ENCODE results near the gene STRBP. TPM values are rescaled to one million over a fixed set of nuclear protein-coding genes. Genes with fewer than 3 reads are reported as not detected.

The STRBP gene
- total RNA-seq, 1 donor from 2014 or later, result 87.3 TPM

DNA sequence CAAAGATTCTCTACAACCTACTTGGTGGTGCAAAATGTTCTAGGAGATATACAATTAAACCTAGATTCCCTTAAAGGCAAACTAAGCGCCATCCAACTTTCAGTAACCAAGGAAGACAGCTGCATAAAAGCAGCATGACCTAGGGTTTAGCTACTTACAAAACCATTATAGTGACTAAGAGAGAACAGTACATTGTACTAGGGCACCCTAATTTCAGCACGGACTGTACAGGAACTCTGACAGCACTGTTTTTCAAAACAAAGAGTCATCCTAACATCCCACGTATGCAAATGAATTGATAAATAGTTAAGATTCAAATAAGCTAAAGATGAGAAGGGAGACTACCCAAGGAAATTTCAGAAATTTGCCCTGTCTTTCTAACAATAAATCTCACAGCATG, 30.0 kb downstream of the STRBP start:
- H3K4me1 Mint-ChIP-seq (ENCODE audit: low read depth), result peaks cover 13% of the 10 kb centered on the region
- no peak overlapping the region for H3K27ac Mint-ChIP-seq
- peaks cover 3% of the 10 kb centered on the region for H3K36me3 Mint-ChIP-seq (ENCODE audit: insufficient read depth)
- no peak overlapping the region for H3K4me3 Mint-ChIP-seq (ENCODE audit: low read depth)
- no peaks in the 10 kb centered on the region for H3K27me3 Mint-ChIP-seq
- DNase-seq (ENCODE audit: low spot score, unreplicated experiment), result no peak
- TF ChIP-seq, protein P1, sequence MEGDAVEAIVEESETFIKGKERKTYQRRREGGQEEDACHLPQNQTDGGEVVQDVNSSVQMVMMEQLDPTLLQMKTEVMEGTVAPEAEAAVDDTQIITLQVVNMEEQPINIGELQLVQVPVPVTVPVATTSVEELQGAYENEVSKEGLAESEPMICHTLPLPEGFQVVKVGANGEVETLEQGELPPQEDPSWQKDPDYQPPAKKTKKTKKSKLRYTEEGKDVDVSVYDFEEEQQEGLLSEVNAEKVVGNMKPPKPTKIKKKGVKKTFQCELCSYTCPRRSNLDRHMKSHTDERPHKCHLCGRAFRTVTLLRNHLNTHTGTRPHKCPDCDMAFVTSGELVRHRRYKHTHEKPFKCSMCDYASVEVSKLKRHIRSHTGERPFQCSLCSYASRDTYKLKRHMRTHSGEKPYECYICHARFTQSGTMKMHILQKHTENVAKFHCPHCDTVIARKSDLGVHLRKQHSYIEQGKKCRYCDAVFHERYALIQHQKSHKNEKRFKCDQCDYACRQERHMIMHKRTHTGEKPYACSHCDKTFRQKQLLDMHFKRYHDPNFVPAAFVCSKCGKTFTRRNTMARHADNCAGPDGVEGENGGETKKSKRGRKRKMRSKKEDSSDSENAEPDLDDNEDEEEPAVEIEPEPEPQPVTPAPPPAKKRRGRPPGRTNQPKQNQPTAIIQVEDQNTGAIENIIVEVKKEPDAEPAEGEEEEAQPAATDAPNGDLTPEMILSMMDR (IDR thresholded peaks at IDR 0.05; ENCODE audit: unreplicated experiment), result no peak
- no peaks in the 10 kb centered on the region for H3K9me3 Mint-ChIP-seq (ENCODE audit: low read depth)

GRCh38 chr9:123237220-123237619, 31.2 kb downstream of the STRBP start:
- Mint-ChIP-seq H3K27me3 (no peaks in the 10 kb centered on the region), H3K4me3 (ENCODE audit: low read depth) (no peak overlapping the region), H3K27ac (peak overlapping the region; percentile 8), H3K36me3 (ENCODE audit: insufficient read depth) (peaks cover 3% of the 10 kb centered on the region), H3K9me3 (ENCODE audit: low read depth) (no peaks in the 10 kb centered on the region), H3K4me1 (ENCODE audit: low read depth) (peaks cover 13% of the 10 kb centered on the region)
- DNase-seq (ENCODE audit: low spot score, unreplicated experiment), result no peak
- TF ChIP-seq, protein P1 (IDR thresholded peaks at IDR 0.05; ENCODE audit: unreplicated experiment), result no peak

DNA sequence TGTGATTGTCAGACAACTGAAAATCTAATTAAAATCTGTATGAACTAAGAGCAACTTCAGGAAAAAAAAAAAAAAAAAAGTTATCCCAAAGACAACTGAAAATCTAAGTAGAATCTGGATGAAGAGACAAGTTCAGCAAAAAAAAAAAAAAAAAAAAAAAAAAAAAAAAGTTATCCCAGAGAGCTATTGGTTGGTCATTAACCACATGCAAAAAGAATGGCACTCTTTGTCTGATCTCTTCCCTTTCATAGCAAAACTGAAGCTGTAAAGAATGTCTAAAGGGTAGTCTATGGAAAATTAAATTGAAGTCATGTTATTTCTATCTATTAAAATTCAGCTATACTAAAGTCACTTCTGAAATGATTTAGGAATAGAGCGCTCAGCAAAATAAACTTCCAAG, 32.9 kb downstream of the STRBP start:
- Mint-ChIP-seq H3K36me3 (ENCODE audit: insufficient read depth) (no peaks in the 10 kb centered on the region), H3K9me3 (ENCODE audit: low read depth) (no peaks in the 10 kb centered on the region), H3K27me3 (no peaks in the 10 kb centered on the region), H3K4me3 (ENCODE audit: low read depth) (no peak overlapping the region), H3K27ac (peak overlapping the region; percentile 1), H3K4me1 (ENCODE audit: low read depth) (peaks cover 7% of the 10 kb centered on the region)
- no peak for DNase-seq (ENCODE audit: low spot score, unreplicated experiment)
- TF ChIP-seq, protein P1 (IDR thresholded peaks at IDR 0.05; ENCODE audit: unreplicated experiment), result no peak

DNA sequence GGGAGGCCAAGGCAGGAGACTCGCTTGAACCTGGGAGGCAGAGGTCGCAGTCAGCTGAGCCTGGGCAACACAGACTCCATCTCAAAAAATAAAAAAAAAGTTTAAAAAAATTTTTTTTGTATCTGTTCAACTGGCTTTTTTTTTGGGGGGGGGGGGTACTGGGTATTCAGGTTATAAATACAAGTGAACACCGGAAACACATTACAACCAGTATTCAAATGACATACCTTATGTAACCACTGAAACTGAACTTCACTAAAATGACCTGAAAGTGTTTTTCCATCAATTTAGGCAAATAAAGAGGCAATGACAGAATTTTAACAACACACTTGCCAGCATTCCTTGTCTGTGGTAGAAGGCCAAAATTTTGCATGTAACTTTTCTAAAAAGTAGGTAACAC, 33.5 kb downstream of the STRBP start:
- DNase-seq (ENCODE audit: low spot score, unreplicated experiment), result no peak
- Mint-ChIP-seq H3K4me3 (ENCODE audit: low read depth) (no peak overlapping the region), H3K27me3 (no peaks in the 10 kb centered on the region), H3K27ac (no peak overlapping the region), H3K9me3 (ENCODE audit: low read depth) (no peaks in the 10 kb centered on the region), H3K36me3 (ENCODE audit: insufficient read depth) (no peaks in the 10 kb centered on the region), H3K4me1 (ENCODE audit: low read depth) (peaks cover 7% of the 10 kb centered on the region)
- TF ChIP-seq, protein P1 (IDR thresholded peaks at IDR 0.05; ENCODE audit: unreplicated experiment), result no peak

GRCh38 chr9:123232332-123232731, 36.1 kb downstream of the STRBP start:
- TF ChIP-seq, protein P1 (IDR thresholded peaks at IDR 0.05; ENCODE audit: unreplicated experiment), result no peak
- no peak for DNase-seq (ENCODE audit: low spot score, unreplicated experiment)
- Mint-ChIP-seq H3K36me3 (ENCODE audit: insufficient read depth) (no peaks in the 10 kb centered on the region), H3K9me3 (ENCODE audit: low read depth) (no peaks in the 10 kb centered on the region), H3K4me1 (ENCODE audit: low read depth) (peaks cover 7% of the 10 kb centered on the region), H3K27ac (no peak overlapping the region), H3K27me3 (no peaks in the 10 kb centered on the region), H3K4me3 (ENCODE audit: low read depth) (no peak overlapping the region)
